GM19023 (cell line): ENCODE data around the gene SNCB.

ENCODE experiments used
- ATAC-seq: cut with Tn5 transposase; IDR thresholded peaks from one replicate; pipeline ENCODE4 v1.9.1; 2021; ENCODE audit warnings: mild to moderate bottlenecking, moderate library complexity; ENCODE audit not compliant: unreplicated experiment

SNCB gene

DNA sequence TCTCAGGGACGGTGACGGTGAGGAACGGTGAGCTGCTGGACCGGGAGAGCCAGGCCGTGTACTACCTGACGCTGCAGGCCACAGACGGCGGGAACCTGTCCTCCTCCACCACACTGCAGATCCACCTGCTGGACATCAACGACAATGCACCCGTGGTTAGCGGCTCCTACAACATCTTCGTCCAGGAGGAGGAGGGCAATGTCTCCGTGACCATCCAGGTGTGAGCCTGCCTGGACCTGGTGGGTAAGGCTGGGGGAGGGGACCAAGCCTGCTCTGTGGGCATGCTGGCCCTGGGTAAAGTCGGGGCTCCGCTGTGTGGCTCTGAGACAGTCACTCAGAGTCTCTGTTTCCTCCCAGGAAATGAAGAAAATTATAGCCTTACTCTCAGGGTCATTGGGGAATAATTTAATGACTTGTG, 51.9 kb downstream of the SNCB start:
- ATAC-seq: no peak

GRCh38 chr5:176577312-176578176, 52.8 kb downstream of the SNCB start:
- ATAC-seq: no peak

- no peak for ATAC-seq
Measured at GRCh38 chr5:176575488-176576422, 54.6 kb downstream of the SNCB start.

DNA sequence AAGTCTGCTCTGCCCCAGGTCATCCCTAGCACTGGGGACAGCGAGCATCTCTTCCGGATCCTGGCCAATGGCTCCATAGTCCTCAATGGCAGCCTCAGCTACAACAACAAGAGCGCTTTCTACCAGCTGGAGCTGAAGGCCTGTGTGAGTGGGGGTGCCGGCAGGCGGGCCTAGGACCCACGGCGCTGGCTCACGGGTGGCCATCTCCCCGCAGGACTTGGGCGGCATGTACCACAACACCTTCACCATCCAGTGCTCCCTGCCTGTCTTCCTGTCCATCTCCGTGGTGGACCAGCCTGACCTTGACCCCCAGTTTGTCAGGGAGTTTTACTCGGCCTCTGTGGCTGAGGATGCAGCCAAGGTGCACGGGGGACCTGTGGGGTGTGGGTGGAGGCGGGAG, 55.3 kb downstream of the SNCB start:
- ATAC-seq: no peak

- ATAC-seq: no peak
Measured at GRCh38 chr5:176574297-176574591, 56.1 kb downstream of the SNCB start.

- ATAC-seq: peak; percentile 80
Measured at GRCh38 chr5:176573564-176574296, 56.6 kb downstream of the SNCB start.
